H9 (cell line): ENCODE results near the gene ADI1. TPM values are rescaled to one million over a fixed set of nuclear protein-coding genes. Genes with fewer than 3 reads are reported as not detected.

Source experiments
- DNase-seq: peaks from one replicate; pipeline ENCODE4 v3.0.0-alpha.2; 2017
- H2AFZ ChIP-seq: one replicate; pipeline ENCODE4 v1.6.1; 2013; ENCODE audit warnings: mild to moderate bottlenecking, low read length, control low read depth, moderate library complexity
- H2AK5ac ChIP-seq: 2 replicates; pipeline ENCODE4 v1.6.1; 2013; ENCODE audit warnings: low read length, control low read depth, mixed read lengths; ENCODE audit not compliant: insufficient read length
- H2BK120ac ChIP-seq: one replicate; pipeline ENCODE4 v1.6.1; 2013; ENCODE audit warnings: low read depth, mild to moderate bottlenecking, low read length, control low read depth, inconsistent platforms; ENCODE audit not compliant: poor library complexity, severe bottlenecking
- H2BK12ac ChIP-seq: 2 replicates; pipeline ENCODE4 v1.6.1; 2013; ENCODE audit warnings: low read length, control low read depth, mixed read lengths, low read depth; ENCODE audit not compliant: insufficient read length
- H2BK15ac ChIP-seq: 2 replicates; pipeline ENCODE4 v1.6.1; 2013; ENCODE audit warnings: low read depth, low read length, control low read depth
- H2BK20ac ChIP-seq: one replicate; pipeline ENCODE4 v1.6.1; 2013; ENCODE audit warnings: low read depth, mild to moderate bottlenecking, low read length, control low read depth, inconsistent platforms; ENCODE audit not compliant: poor library complexity, severe bottlenecking
- H2BK5ac ChIP-seq: 2 replicates; pipeline ENCODE4 v1.6.1; 2013; ENCODE audit warnings: low read length, control low read depth, mixed read lengths; ENCODE audit not compliant: insufficient read length
- H3K14ac ChIP-seq: 2 replicates; pipeline ENCODE4 v1.6.1; 2013; ENCODE audit warnings: low read length, control low read depth; ENCODE audit not compliant: insufficient read depth
- H3K18ac ChIP-seq: 2 replicates; pipeline ENCODE4 v1.6.1; 2013; ENCODE audit warnings: low read depth, mild to moderate bottlenecking, mixed read lengths, low read length, control low read depth; ENCODE audit not compliant: insufficient read length
- H3K23ac ChIP-seq: 2 replicates; pipeline ENCODE4 v1.6.1; 2013; ENCODE audit warnings: low read length, control low read depth, mixed read lengths, low read depth; ENCODE audit not compliant: insufficient read length
- H3K23me2 ChIP-seq: 2 replicates; pipeline ENCODE4 v1.6.1; 2013; ENCODE audit warnings: low read depth, mild to moderate bottlenecking, mixed read lengths, low read length, control low read depth; ENCODE audit not compliant: insufficient read length, poor library complexity, severe bottlenecking
- H3K27ac ChIP-seq: 2 replicates; pipeline ENCODE4 v1.5.1; 2013; ENCODE audit warnings: low read length, control low read depth, mixed read lengths, low read depth; ENCODE audit not compliant: insufficient read length
- H3K27me3 ChIP-seq: 2 replicates; pipeline ENCODE4 v1.6.1; 2013; ENCODE audit warnings: low read length, control low read depth, inconsistent platforms; ENCODE audit not compliant: insufficient read depth
- H3K4ac ChIP-seq: 2 replicates; pipeline ENCODE4 v1.6.1; 2013; ENCODE audit warnings: low read depth, mild to moderate bottlenecking, control low read depth, inconsistent platforms, low read length, moderate library complexity
- H3K4me1 ChIP-seq: 2 replicates; pipeline ENCODE4 v1.6.1; 2013; ENCODE audit warnings: low read length, control low read depth, inconsistent platforms; ENCODE audit not compliant: insufficient read depth
- H3K4me2 ChIP-seq: 2 replicates; pipeline ENCODE4 v1.6.1; 2013; ENCODE audit warnings: low read length, control low read depth, mixed read lengths; ENCODE audit not compliant: insufficient read length, insufficient read depth
- H3K56ac ChIP-seq: 2 replicates; pipeline ENCODE4 v1.6.1; 2013; ENCODE audit warnings: low read depth, mild to moderate bottlenecking, mixed read lengths, low read length, control low read depth; ENCODE audit not compliant: insufficient read length
- H3K79me1 ChIP-seq: 2 replicates; pipeline ENCODE4 v1.6.1; 2013; ENCODE audit warnings: low read depth, mild to moderate bottlenecking, moderate library complexity, low read length, control low read depth, inconsistent platforms; ENCODE audit not compliant: insufficient read depth, poor library complexity, severe bottlenecking
- H3K79me2 ChIP-seq: 2 replicates; pipeline ENCODE4 v1.6.1; 2013; ENCODE audit warnings: low read length, control low read depth, inconsistent platforms; ENCODE audit not compliant: insufficient read depth
- H3K9ac ChIP-seq: 2 replicates; pipeline ENCODE4 v1.6.1; 2013; ENCODE audit warnings: low read length, control low read depth, mixed read lengths; ENCODE audit not compliant: insufficient read length; ENCODE audit errors: extremely low read depth
- H3K9me3 ChIP-seq: one replicate; pipeline ENCODE4 v1.6.1; 2013; ENCODE audit warnings: low read depth, low read length, inconsistent platforms; ENCODE audit not compliant: control insufficient read depth
- H3T11ph ChIP-seq: one replicate; pipeline ENCODE4 v1.6.1; 2013; ENCODE audit warnings: mild to moderate bottlenecking, low read length, control low read depth, inconsistent platforms
- H4K20me1 ChIP-seq: one replicate; pipeline ENCODE4 v1.6.1; 2013; ENCODE audit not compliant: control insufficient read depth, insufficient read length, insufficient read depth
- H4K5ac ChIP-seq: 2 replicates; pipeline ENCODE4 v1.6.1; 2013; ENCODE audit warnings: low read depth, mild to moderate bottlenecking, mixed read lengths, low read length, control low read depth; ENCODE audit not compliant: insufficient read length
- H4K8ac ChIP-seq: replicated peaks from 2 replicates; pipeline ENCODE4 v1.6.1; 2013; ENCODE audit warnings: low read length, control low read depth, mixed read lengths, low read depth; ENCODE audit not compliant: insufficient read length
- H4K91ac ChIP-seq: 2 replicates; pipeline ENCODE4 v1.6.1; 2013; ENCODE audit warnings: low read depth, mild to moderate bottlenecking, moderate library complexity, mixed read lengths, low read length, control low read depth; ENCODE audit not compliant: insufficient read length
- H3K27ac Mint-ChIP-seq, 3 experiments: 2 replicates in 2 of 3; 3 replicates in 1 of 3; pipeline ENCODE4 v1.8.0; 2020 to 2021; ENCODE audit warnings: mixed read lengths in 3 of 3, mild to moderate bottlenecking in 1 of 3, moderate library complexity in 1 of 3
- H3K27me3 Mint-ChIP-seq: 2 replicates; pipeline ENCODE4 v1.8.0; 2021; ENCODE audit warnings: low read depth, mild to moderate bottlenecking, moderate library complexity, mixed read lengths
- H3K36me3 Mint-ChIP-seq, 3 experiments: 2 replicates in 2 of 3; 3 replicates in 1 of 3; pipeline ENCODE4 v1.8.0; 2020 to 2021; ENCODE audit warnings: low read depth in 3 of 3, mixed read lengths in 3 of 3; ENCODE audit not compliant: insufficient read depth in 1 of 3
- H3K4me1 Mint-ChIP-seq, 2 experiments: 2 replicates each; pipeline ENCODE4 v1.8.0; 2020; ENCODE audit warnings: mixed read lengths in 2 of 2
- H3K4me3 Mint-ChIP-seq, 2 experiments: 2 replicates in 1 of 2; 3 replicates in 1 of 2; pipeline ENCODE4 v1.8.0; 2020 to 2021; ENCODE audit warnings: mild to moderate bottlenecking in 2 of 2, mixed read lengths in 2 of 2, moderate library complexity in 1 of 2
- H3K9me3 Mint-ChIP-seq, 2 experiments: 2 replicates in 1 of 2; 3 replicates in 1 of 2; pipeline ENCODE4 v1.8.0; 2020; ENCODE audit warnings: mild to moderate bottlenecking in 2 of 2, mixed read lengths in 2 of 2, moderate library complexity in 1 of 2
- WGBS: extraction: QIAGEN DNeasy Blood & Tissue Kit; methylation state at CpG from one replicate; pipeline ENCODE4 v1.1.7; 2013; ENCODE audit warnings: missing lambda C conversion rate, low lambda C conversion rate, mixed read lengths; ENCODE audit not compliant: insufficient read length; ENCODE audit errors: extremely low coverage; 5-methylcytosine and 5-hydroxymethylcytosine counted together
- total RNA-seq: library from RNA; stranded (reverse); gene quantifications from 2 replicates; pipeline ENCODE4 v1.2.1, GENCODE V29; 2021
- TF ChIP-seq, protein P1 (sequence below): fragments of 200-600 bp; sonication (generic); conservative IDR thresholded peaks from 3 replicates; pipeline ENCODE4 v1.8.0; 2021; ENCODE audit warnings: antibody characterized with exemption, mild to moderate bottlenecking

The ADI1 gene
- total RNA-seq, 1 experiment from 2014 or later: 23.4 TPM

DNA sequence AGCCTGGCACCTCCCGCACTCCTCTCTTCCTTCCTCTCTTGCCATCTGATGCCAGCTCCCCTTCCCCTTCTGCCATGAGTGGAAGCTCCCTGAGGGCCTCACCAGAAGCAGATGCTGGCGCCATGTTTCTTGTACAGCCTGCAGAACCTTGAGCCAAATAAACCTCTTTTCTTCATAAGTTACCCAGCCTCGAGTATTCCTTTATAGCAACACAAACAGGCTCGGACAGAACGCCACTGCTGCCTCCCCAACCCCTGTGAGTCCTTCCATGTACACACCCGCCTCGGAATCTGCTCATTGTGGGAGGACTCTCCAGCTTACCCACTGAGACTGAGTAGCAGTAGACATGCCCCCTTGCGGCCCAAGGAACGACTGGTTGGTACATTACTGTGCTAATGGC, 47.5 kb upstream of the ADI1 start:
- H3K9me3 Mint-ChIP-seq: no peaks in the 10 kb centered on the region
- no peak overlapping the region for H2AK5ac ChIP-seq
- no peak overlapping the region for H3K4me2 ChIP-seq
- no peak overlapping the region for H2AFZ ChIP-seq
- H3K79me2 ChIP-seq: no peaks in the 10 kb centered on the region
- no CpG with 5 or more reads among the region's 9 CpGs for WGBS
- H3K79me1 ChIP-seq: no peaks in the 10 kb centered on the region
- no peak for DNase-seq
- H3K56ac ChIP-seq: no peak overlapping the region
- peaks cover 4% of the 10 kb centered on the region for H4K20me1 ChIP-seq
- H3K27me3 Mint-ChIP-seq: peaks cover 4% of the 10 kb centered on the region
- no peak overlapping the region for H3K14ac ChIP-seq
- H3K4me3 Mint-ChIP-seq: no peak overlapping the region
- no peak overlapping the region for H3K4ac ChIP-seq
- no peak overlapping the region for H2BK20ac ChIP-seq
- H3K9me3 ChIP-seq: no peaks in the 10 kb centered on the region
- TF ChIP-seq, protein P1, sequence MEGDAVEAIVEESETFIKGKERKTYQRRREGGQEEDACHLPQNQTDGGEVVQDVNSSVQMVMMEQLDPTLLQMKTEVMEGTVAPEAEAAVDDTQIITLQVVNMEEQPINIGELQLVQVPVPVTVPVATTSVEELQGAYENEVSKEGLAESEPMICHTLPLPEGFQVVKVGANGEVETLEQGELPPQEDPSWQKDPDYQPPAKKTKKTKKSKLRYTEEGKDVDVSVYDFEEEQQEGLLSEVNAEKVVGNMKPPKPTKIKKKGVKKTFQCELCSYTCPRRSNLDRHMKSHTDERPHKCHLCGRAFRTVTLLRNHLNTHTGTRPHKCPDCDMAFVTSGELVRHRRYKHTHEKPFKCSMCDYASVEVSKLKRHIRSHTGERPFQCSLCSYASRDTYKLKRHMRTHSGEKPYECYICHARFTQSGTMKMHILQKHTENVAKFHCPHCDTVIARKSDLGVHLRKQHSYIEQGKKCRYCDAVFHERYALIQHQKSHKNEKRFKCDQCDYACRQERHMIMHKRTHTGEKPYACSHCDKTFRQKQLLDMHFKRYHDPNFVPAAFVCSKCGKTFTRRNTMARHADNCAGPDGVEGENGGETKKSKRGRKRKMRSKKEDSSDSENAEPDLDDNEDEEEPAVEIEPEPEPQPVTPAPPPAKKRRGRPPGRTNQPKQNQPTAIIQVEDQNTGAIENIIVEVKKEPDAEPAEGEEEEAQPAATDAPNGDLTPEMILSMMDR: no peak
- no peaks in the 10 kb centered on the region for H3K27me3 ChIP-seq
- H2BK12ac ChIP-seq: no peak overlapping the region
- H3T11ph ChIP-seq: no peak overlapping the region
- H3K23ac ChIP-seq: no peak overlapping the region
- no peak overlapping the region for H4K8ac ChIP-seq
- no peak overlapping the region for H3K18ac ChIP-seq
- no peak overlapping the region for H4K91ac ChIP-seq
- no peak overlapping the region for H2BK15ac ChIP-seq
- no peaks in the 10 kb centered on the region; a peak in 1 of 4 replicates for H3K4me1 Mint-ChIP-seq
- no peaks in the 10 kb centered on the region for H3K4me1 ChIP-seq
- H3K23me2 ChIP-seq: no peaks in the 10 kb centered on the region
- H3K27ac ChIP-seq: no peak overlapping the region
- H3K9ac ChIP-seq: no peak overlapping the region
- H2BK120ac ChIP-seq: no peak overlapping the region
- no peak overlapping the region for H4K5ac ChIP-seq
- no peak overlapping the region for H2BK5ac ChIP-seq
- H3K36me3 Mint-ChIP-seq: peaks cover 1 to 13% (median 4%) of the 10 kb centered on the region in 3 experiments; a peak in 3 of 7 replicates
- no peak overlapping the region; a peak in 3 of 7 replicates for H3K27ac Mint-ChIP-seq
